GM12801 (cell line): Measurements from ENCODE around the gene CFB.
"Not testable (repeated sequence)": the region's sequence is repeated elsewhere in the genome, so short reads cannot be mapped to it uniquely, and the experiment has no call there.

Source experiments
- TF ChIP-seq, protein P1 (sequence below): IDR thresholded peaks from one replicate; pipeline ENCODE4 v1.5.1; 2011; ENCODE audit warnings: control low read depth; ENCODE audit not compliant: insufficient read length; ENCODE audit errors: extremely low read depth

Gene CFB

DNA sequence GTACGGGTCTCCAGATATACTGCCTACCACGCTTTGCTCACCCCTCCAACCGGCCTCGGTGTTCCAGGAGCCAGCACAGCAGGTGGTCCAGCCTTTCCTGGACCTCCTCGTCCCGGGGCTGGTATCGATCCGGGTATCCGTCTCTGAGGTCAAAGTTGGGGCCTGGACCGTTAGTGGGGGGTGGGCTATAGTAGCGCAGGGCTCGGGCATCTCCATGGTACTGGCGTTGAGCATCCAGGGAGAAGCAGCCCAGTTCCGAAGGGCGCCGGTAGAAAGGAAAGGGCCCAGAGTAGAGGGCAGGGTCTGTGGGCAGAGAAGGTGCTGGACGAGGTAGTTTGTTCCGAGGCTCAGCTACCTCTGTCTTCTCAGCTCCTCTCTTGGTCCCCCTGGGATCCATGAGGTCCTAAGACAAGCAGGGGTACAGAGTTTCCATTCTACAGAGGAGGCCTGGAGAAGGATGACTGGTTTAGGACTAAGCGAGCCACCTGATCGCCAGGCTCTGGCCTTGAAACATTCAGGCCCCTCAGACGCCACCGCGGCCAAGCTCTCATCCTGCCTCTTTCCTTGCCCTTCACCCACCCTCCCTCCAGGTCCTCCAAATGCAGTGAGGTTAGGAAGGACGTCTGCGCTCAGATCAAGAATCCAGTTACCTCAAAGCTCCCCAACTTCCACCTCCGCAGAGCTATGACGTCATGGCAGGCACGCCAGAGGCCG lies 25.5 kb downstream of the CFB start:
- TF ChIP-seq, protein P1, sequence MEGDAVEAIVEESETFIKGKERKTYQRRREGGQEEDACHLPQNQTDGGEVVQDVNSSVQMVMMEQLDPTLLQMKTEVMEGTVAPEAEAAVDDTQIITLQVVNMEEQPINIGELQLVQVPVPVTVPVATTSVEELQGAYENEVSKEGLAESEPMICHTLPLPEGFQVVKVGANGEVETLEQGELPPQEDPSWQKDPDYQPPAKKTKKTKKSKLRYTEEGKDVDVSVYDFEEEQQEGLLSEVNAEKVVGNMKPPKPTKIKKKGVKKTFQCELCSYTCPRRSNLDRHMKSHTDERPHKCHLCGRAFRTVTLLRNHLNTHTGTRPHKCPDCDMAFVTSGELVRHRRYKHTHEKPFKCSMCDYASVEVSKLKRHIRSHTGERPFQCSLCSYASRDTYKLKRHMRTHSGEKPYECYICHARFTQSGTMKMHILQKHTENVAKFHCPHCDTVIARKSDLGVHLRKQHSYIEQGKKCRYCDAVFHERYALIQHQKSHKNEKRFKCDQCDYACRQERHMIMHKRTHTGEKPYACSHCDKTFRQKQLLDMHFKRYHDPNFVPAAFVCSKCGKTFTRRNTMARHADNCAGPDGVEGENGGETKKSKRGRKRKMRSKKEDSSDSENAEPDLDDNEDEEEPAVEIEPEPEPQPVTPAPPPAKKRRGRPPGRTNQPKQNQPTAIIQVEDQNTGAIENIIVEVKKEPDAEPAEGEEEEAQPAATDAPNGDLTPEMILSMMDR: no peak

GRCh38 chr6:31971993-31972708 lies 26.3 kb downstream of the CFB start, which contains the start of gene DXO:
TSS of gene DXO (minus strand) at chr6:31972138. CDS start at chr6:31971675, 463 bp downstream.
- TF ChIP-seq, protein P1: no peak

DNA sequence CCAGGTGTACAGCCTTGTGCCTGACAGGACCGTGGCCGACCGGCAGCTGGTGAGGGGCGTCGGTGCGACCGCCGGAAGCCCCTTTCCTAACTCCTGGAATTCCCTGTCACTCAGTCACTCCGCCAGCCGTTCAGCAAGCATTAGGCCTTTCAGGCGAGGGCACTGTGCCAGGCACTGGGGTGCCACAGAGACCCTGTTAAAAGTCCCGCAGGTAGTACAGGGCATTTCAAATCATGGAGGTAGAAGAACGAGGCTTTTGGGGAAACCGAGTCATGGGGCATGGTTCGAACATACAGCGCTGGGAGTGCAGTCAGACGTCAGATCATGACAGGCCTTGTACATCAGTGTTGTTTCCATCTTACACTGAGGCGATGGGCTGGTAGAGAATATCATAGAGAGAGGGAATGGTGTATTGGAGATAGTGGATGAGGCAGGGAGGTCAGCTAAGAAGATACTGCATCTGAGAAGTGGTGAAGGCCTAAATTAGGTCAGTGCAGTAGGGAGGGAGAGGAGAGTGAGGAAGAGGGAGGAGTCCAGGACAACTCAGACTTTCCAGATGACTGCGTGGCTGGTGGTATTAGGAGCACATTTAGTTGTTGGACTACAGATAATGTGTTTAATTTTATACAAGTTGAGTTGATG lies 26.9 kb downstream of the CFB start:
- TF ChIP-seq, protein P1: no peak

- TF ChIP-seq, protein P1: no peak
Observed at GRCh38 chr6:31977816-31978431, 32.0 kb downstream of the CFB start.

GRCh38 chr6:31978831-31979230 lies 32.9 kb downstream of the CFB start:
- TF ChIP-seq, protein P1: no peak

DNA sequence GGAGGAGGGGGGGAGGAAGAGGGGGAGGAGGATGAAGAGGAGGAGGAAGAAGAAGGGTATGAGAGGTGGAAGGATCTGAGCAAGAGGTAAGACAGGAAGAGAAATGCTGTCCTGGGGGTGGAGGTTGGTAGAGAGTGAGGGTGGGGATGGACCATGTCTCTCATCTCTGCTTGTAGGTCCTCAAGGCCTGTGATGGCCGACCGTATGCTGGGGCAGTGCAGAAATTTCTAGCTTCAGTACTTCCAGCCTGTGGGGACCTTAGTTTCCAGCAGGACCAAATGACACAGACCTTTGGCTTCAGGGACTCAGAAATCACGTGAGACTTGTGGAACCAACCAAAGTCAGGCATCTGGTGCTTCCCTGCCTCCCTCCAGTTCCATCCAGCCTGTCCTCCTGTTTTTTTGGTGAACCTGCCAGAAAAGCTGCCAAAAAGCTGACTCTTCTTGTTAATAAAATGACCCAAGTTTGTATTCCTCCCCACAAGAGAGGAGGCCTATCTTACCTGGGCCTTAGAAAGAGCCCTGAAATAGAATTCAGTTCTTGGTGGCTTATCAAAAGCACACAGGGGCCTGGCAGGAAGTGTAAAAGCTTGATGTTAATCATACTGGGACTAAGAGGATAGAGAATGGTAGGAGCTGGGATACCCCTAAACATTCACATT lies 33.5 kb downstream of the CFB start:
- TF ChIP-seq, protein P1: no peak

DNA sequence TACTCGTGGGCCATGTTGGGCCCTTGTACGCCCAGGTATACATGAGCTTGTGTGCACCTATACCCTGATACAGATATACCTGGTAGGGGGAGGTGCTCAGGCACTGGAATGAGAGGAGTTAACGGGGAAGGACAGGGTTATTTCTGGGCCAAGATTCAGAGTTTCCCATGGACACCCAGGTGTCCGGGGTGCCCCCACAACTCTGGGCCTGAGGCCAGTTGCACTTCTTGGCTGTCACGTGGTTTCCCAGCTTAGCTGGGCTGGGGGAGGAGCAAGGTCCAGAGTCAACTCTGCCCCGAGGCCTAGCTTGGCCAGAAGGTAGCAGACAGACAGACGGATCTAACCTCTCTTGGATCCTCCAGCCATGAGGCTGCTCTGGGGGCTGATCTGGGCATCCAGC lies 35.8 kb downstream of the CFB start, which contains the start of gene C4A:
Gene C4A (plus strand): TSS at position 314 of the 400 bp plus-strand sequence. CDS start 51 bp downstream, at position 365.
- TF ChIP-seq, protein P1: not testable (repeated sequence)
